HG03469 (cell line): ENCODE results near the gene OSBPL10.

Experiments
- ATAC-seq: cut with Tn5 transposase; IDR thresholded peaks from one replicate; pipeline ENCODE4 v1.9.1; 2021; ENCODE audit warnings: mild to moderate bottlenecking, moderate library complexity, moderate number of reproducible peaks; ENCODE audit not compliant: unreplicated experiment

Gene OSBPL10

DNA sequence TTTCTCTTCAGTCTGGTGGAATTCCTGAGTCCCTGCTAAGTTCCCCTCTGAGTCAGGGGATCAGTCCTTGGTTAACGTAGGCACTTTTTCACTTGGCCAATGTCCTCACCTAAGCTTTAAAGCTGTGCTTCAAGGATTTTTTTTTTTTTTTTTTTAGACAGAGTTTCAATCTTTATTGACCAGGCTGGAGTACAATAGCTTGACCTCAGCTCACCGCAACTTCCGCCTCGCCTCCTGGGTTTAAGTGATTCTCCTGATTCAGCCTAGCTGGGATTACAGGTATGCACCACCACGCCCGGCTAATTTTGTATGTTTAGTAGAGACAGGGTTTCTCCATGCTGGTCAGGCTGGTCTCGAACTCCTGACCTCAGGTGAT is 228.0 kb downstream of the OSBPL10 start:
- ATAC-seq: no peak

- ATAC-seq: no peak
Measured at GRCh38 chr3:31752305-31753049, 228.6 kb downstream of the OSBPL10 start.

DNA sequence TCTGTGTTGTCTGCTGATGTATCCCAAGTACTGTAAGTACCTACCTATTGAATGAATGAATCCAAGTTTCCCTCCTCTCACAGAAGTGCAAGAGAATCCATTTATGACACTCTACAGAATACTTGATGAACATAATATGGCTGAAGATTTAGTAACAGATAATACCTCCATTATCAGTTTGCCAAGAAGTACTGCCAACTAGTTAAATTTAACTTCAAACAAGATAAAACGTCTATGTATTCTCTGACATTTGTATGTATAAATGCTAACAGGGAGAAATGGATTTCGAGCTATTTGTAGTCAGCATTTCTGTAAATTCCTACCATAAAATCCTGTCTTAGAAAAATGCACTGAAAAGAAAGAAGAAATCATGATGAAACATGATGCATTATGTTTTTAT is 230.7 kb downstream of the OSBPL10 start:
- no peak for ATAC-seq

DNA sequence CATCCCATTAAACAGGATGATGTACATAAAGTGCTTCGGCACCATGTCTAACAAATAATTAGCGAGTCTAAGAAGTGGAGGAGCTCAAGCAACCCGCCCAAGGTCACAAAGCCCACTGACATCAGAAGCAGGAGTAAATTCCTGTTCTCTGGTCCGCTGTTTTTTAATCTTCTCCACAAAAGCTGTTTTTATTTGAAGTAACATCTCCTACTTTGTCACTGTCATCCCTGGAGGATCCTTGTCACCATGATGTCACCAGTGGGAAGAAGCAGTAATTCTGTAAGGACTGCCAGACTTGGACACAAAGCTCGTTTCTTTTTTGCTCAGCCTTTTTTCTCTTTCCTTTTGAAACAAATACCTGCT is 232.1 kb downstream of the OSBPL10 start:
- ATAC-seq: no peak

DNA sequence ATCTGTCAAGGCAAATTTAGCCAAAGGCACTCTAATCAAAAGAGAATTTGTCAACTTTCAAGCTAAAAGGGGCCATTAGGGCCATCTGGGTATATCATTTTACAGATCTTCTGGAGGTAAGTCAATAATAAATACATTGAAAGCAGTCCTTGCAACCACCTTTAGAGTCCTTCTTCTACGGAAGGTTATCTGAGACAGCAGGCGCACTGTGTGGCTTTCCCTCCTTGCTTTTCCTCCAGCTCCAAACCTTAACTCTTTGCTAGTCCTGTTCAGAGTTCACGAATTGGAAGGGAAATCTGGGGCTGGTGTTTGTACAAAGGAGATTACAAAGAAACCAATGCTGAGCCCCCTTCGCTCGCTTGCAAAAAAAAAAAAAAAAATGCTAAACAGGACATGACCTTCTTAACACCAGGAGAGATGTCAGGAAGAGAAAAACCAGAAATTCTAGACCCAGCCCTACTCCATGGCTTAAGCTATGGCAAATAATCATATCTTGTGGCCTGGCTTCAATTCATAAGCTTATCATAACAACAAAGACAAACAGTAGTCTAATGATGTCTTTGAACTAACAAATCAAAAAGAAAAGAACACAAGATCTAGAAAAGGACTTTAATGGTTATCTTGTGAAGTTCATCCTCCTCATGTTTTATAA is 232.7 kb downstream of the OSBPL10 start:
- ATAC-seq: no peak

DNA sequence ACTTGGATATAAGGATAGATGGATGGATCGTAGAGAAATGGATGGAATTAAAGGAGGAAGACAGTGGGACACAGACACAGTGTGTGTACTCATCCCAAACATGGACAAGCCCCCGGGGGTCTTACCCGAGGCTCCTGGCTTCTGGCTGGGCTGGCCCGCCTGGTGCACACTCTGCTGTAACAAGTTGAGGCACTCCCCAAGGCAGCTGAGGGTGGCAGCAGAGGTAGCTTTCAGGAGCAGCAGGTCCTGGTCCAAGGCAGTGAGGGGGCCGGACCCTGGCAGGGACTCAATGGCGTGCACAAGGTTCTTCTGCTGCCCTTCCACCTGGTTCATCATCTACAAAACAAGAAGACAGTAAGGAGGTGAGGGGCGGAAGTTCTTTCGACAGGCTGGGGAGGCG is 233.3 kb downstream of the OSBPL10 start:
- ATAC-seq: no peak

DNA sequence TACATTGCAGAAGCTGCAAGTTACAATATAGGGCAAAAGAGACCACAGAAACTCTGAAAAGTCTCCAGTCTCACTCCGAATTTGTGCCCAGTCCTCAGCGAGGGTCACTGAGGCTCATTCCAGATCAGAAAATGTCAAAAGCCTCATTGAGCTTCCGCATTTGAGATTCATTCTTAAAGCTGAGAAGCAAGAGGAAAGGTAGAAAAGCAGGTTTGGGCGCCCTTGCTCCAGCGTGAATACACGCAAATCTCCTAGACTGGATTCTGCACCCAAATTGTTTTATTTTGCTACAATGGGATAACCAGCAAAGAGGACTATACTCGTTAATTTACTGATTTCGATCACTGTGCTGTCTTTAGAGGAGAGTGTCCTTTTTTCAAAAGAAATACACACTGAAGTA is 236.1 kb downstream of the OSBPL10 start:
- ATAC-seq: no peak

GRCh38 chr3:31743331-31744089 is 237.6 kb downstream of the OSBPL10 start:
- ATAC-seq: no peak

DNA sequence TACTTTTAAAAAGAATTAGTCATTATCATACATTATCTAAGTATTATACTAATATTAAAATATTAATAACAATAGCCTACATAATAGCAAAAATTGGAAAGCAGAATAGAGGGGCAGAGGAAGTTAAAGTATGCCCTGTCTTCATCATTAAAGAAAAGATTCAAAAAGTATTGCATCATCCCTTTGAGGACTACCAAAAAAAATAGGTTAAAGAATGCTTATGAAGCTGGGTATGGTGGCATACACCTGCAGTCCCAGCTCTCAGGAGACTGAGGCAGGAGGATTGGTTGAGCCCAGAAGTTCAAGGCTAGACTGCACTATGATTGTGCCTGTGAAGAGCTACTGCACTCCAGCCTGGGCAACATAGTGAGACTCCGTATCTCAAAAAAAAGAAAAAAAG is 240.7 kb downstream of the OSBPL10 start:
- no peak for ATAC-seq

DNA sequence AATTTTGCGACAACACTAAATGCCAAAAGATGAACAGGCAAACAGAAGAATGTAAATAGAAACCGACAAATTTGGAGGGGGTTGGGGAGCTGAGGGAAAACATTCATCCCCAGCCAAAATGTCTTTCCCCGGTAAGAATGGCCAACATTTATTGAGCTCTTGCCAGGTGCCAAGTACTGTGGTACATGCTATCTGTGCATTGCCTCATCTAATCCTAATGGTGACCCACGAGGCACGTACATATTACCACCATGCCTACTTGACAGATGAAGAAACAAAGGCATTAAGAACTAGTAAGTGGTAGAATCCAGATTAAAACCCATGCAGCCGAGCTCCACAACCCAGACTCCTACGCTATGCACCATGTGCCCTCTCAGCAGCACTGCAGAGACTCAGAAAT is 242.7 kb downstream of the OSBPL10 start:
- no peak for ATAC-seq

GRCh38 chr3:31735667-31736066 is 245.4 kb downstream of the OSBPL10 start:
- ATAC-seq: no peak

- ATAC-seq: no peak
Measured at GRCh38 chr3:31733234-31733667, 247.8 kb downstream of the OSBPL10 start.

GRCh38 chr3:31732548-31732947 is 248.5 kb downstream of the OSBPL10 start:
- no peak for ATAC-seq

DNA sequence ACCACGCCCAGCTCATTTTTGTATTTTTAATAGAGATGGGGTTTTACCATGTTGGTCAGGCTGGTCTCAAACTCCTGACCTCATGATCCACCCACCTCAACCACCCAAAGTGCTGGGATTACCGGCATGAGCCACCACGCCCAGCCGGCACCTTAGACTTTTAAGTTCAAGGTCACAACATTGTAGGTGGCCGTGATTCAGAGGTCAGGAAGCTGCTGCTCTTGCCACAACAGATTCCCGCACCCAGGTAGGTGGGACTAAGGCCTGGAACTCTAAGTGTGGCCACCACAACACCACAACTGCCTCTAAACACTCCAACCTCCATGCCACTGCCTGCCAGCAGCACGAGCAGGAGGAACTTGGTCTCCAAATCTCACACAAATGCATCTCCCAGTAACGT is 251.5 kb downstream of the OSBPL10 start:
- no peak for ATAC-seq

DNA sequence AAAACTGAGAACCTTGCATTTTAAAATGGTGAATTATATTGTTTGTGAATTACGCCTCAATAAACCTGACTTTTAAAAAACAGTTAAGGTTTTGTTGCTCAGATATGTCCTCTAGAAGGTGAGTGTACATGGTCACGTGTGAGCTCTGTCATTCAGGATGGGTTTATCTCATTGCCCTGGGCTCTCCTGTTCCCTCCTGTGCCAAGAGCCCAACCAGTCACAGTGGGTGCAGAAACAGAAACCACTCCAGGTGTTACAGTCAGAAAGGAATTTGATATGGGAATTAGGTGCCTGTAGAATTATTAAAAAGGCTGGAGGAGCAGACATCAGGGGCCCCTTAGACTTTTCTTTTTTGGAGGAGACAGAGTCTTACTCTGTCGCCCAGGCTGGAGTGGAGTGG is 252.0 kb downstream of the OSBPL10 start:
- no peak for ATAC-seq

GRCh38 chr3:31728403-31728802 is 252.7 kb downstream of the OSBPL10 start:
- ATAC-seq: no peak

- ATAC-seq: no peak
Measured at GRCh38 chr3:31725976-31726375, 255.1 kb downstream of the OSBPL10 start.

DNA sequence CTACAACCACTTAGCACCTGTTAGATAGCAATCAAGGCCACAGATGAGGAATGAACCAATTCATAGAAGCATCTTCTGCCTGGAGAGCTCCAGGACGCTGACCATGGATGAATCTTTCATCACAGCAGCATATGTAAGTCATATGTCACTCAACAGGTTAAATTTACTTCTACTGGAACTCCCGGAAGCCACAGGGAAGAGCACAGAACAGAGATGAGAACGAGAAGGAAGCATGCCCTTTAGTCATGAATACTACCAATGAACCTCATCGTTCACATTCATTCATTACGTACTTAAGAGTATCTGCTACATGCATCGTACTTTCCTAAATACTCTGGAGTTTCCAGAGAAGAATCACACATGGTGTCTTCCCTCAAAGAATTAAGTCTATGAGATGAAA is 255.5 kb downstream of the OSBPL10 start:
- ATAC-seq: no peak

- ATAC-seq: peak; percentile 62
Measured at GRCh38 chr3:31724651-31725050, 256.4 kb downstream of the OSBPL10 start.

DNA sequence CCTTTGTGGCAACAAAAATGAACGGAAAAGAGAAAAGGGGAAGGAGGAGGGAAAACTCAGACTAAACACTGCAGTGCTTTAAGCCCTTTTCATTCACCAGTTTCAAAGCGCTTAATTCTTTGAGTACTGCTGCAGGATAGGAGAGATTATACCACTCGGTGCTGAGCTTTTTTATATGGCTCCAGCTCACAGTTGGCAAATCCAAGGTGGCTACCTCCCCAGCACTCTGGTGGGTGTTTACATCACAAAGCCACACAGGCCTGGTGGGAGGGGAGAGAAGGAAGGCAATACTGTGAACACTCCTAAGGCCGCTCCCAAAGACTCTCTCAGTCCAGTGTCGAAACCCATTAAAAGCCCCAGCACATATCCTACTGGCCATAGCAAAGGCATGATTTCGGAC is 256.9 kb downstream of the OSBPL10 start:
- no peak for ATAC-seq

GRCh38 chr3:31723701-31724100 is 257.4 kb downstream of the OSBPL10 start:
- ATAC-seq: no peak

GRCh38 chr3:31721676-31722075 is 259.4 kb downstream of the OSBPL10 start:
- no peak for ATAC-seq
